IMR-90 (cell line): ENCODE data around the gene NRIP1.

ENCODE experiments used
- CEBPB ChIP-seq: IDR thresholded peaks from 2 replicates; pipeline ENCODE4 v1.6.1; 2012; ENCODE audit warnings: low read depth, low read length, improper control_type of control experiment
- MXI1 ChIP-seq: IDR thresholded peaks from 2 replicates; pipeline ENCODE4 v1.6.1; 2012; ENCODE audit warnings: low read depth, mild to moderate bottlenecking, low read length, moderate library complexity, borderline replicate concordance
- NFE2L2 ChIP-seq: fragments of 150-350 bp; IDR thresholded peaks from 2 replicates; pipeline ENCODE4 v1.6.1; 2016; ENCODE audit warnings: low read depth, mild to moderate bottlenecking, low read length
- RAD21 ChIP-seq: IDR thresholded peaks from 2 replicates; pipeline ENCODE4 v1.6.1; 2012; ENCODE audit warnings: low read length, improper control_type of control experiment
- TF ChIP-seq, protein P1 (sequence below): conservative IDR thresholded peaks from 2 replicates; pipeline ENCODE4 v1.5.1; 2012; ENCODE audit warnings: mild to moderate bottlenecking, low read depth, low read length, improper control_type of control experiment

DNA sequence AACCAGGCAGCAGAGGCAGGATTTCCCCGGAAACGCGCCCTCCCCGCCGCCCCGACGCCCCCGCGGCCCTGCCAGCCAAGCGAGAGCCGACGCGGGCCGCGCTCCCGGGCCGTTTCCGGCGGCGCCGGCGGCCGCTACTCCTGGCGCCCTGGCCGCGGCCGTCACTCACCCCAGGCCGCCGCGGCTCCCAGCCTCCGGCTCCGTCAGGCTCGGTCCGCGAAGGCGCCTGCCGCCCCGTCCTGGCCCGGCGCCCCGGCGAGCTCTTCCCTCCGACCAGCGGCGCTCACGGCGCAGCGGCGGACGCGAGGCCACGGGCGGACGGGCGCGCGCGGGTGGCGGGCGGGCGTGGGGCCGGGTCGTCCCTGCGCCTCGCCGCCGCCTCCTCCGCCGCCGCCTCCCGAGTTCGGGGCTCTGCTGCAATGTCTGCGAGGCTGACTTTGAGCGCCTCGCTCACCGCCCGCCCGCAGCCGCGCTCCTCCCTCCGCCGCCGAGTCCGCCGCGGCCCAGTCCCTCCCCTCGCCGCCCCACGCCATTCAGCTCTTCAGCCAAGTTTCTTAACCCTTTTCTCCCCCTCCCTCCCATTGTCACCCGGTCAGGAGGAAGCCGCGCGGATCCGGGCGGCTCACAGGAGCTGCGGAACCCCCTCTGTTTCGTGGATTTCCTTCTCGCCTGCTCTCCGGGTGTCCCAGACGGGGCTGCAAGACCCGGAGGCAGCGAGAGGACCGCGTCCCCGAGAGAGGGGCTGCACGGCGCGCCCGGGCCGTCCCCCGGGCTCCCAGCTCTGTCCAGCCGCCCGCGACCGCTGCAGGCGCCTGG, at the start of gene NRIP1:
- TF ChIP-seq CEBPB: 0 out of 2 replicates have a peak, but pooled peaks have one; percentile 12
- TF ChIP-seq, protein P1, sequence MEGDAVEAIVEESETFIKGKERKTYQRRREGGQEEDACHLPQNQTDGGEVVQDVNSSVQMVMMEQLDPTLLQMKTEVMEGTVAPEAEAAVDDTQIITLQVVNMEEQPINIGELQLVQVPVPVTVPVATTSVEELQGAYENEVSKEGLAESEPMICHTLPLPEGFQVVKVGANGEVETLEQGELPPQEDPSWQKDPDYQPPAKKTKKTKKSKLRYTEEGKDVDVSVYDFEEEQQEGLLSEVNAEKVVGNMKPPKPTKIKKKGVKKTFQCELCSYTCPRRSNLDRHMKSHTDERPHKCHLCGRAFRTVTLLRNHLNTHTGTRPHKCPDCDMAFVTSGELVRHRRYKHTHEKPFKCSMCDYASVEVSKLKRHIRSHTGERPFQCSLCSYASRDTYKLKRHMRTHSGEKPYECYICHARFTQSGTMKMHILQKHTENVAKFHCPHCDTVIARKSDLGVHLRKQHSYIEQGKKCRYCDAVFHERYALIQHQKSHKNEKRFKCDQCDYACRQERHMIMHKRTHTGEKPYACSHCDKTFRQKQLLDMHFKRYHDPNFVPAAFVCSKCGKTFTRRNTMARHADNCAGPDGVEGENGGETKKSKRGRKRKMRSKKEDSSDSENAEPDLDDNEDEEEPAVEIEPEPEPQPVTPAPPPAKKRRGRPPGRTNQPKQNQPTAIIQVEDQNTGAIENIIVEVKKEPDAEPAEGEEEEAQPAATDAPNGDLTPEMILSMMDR: no peak
- no peak for TF ChIP-seq NFE2L2
- TF ChIP-seq MXI1: peak; percentile 10; the same call in 1 of the 2 replicates
- no peak for TF ChIP-seq RAD21
